Adipose tissue (tissue), 3 donors: ENCODE measurements around the gene WBP2. TPM values are rescaled to one million over a fixed set of nuclear protein-coding genes. Genes with fewer than 3 reads are reported as not detected.

ENCODE experiments used
- H3K27ac ChIP-seq: one replicate; pipeline ENCODE4 v1.5.1; 2013; ENCODE audit warnings: low read depth, low read length
- WGBS, 3 donors: extraction: QIAGEN DNeasy Blood & Tissue Kit; methylation state at CpG; one replicate each; pipeline ENCODE4 v1.1.7; 2013; 5-methylcytosine and 5-hydroxymethylcytosine counted together
- polyA plus RNA-seq, 3 donors: library from polyadenylated mRNA; stranded (reverse); fragments of 200-250 nt; gene quantifications; one replicate each; pipeline ENCODE4 v1.2.3, GENCODE V29; 2013
- donor health status: healthy with polysubstance abuse.
- donor health status: Bipolar disorder and iron deficiency.
- donor health status: healthy.

Gene WBP2
- polyA plus RNA-seq, 3 donors, result 85.0 to 162 (median 107) TPM

GRCh38 chr17:75824050-75824552 is 31.0 kb downstream of the WBP2 start:
- no peak overlapping the region for H3K27ac ChIP-seq
- WGBS, 3 donors, result 89 to 95% (median 89%) methylated on average over 13 of the region's 13 CpGs

- WGBS, 3 donors, result 84 to 89% (median 89%) methylated on average over 26 to 28 of the region's 28 CpGs
- no peak overlapping the region for H3K27ac ChIP-seq
Measured at GRCh38 chr17:75823257-75824041, 31.7 kb downstream of the WBP2 start.

GRCh38 chr17:75822800-75823166 is 32.4 kb downstream of the WBP2 start:
- H3K27ac ChIP-seq, result no peak overlapping the region
- WGBS, 3 donors, result 23 to 88% (median 80%) methylated on average over 3 of the region's 3 CpGs

GRCh38 chr17:75822119-75822799 is 32.9 kb downstream of the WBP2 start:
- H3K27ac ChIP-seq, result no peak overlapping the region
- 21 to 63% (median 62%) methylated on average over 18 of the region's 18 CpGs for WGBS, 3 donors

- H3K27ac ChIP-seq, result no peak overlapping the region
- 90 to 96% (median 94%) methylated on average over 7 of the region's 7 CpGs for WGBS, 3 donors
Measured at GRCh38 chr17:75821552-75821951, 33.6 kb downstream of the WBP2 start.

- 86 to 89% (median 88%) methylated on average over 21 of the region's 21 CpGs for WGBS, 3 donors
- H3K27ac ChIP-seq, result no peak overlapping the region
Measured at GRCh38 chr17:75820094-75821080, 34.7 kb downstream of the WBP2 start.

GRCh38 chr17:75819678-75820077 is 35.5 kb downstream of the WBP2 start:
- WGBS, 3 donors, result 87 to 91% (median 89%) methylated on average over 16 of the region's 16 CpGs
- no peak overlapping the region for H3K27ac ChIP-seq

- WGBS, 3 donors, result 88 to 90% (median 90%) methylated on average over 7 of the region's 7 CpGs
- H3K27ac ChIP-seq, result no peak overlapping the region
Measured at GRCh38 chr17:75819116-75819515, 36.0 kb downstream of the WBP2 start.

GRCh38 chr17:75818326-75818885 is 36.7 kb downstream of the WBP2 start:
- H3K27ac ChIP-seq, result no peak overlapping the region
- 94 to 97% (median 94%) methylated on average over 16 of the region's 16 CpGs for WGBS, 3 donors

GRCh38 chr17:75817571-75817970 is 37.6 kb downstream of the WBP2 start:
- no peak overlapping the region for H3K27ac ChIP-seq
- 82 to 94% (median 93%) methylated on average over 6 of the region's 6 CpGs for WGBS, 3 donors

- H3K27ac ChIP-seq, result no peak overlapping the region
- 84 to 92% (median 91%) methylated on average over 9 of the region's 9 CpGs for WGBS, 3 donors
Measured at GRCh38 chr17:75816693-75817092, 38.4 kb downstream of the WBP2 start.

GRCh38 chr17:75815399-75815798 is 39.7 kb downstream of the WBP2 start:
- WGBS, 3 donors, result 96 to 98% (median 98%) methylated on average over 3 of the region's 3 CpGs
- H3K27ac ChIP-seq, result no peak overlapping the region

- H3K27ac ChIP-seq, result no peak overlapping the region
- 90 to 94% (median 91%) methylated on average over 13 of the region's 13 CpGs for WGBS, 3 donors
Measured at GRCh38 chr17:75814900-75815373, 40.2 kb downstream of the WBP2 start.

GRCh38 chr17:75814021-75814395 is 41.1 kb downstream of the WBP2 start:
- WGBS, 3 donors, result 86 to 91% (median 88%) methylated on average over 6 of the region's 6 CpGs
- H3K27ac ChIP-seq, result no peak overlapping the region

- no peak overlapping the region for H3K27ac ChIP-seq
- 85 to 92% (median 86%) methylated on average over 24 of the region's 24 CpGs for WGBS, 3 donors
Measured at GRCh38 chr17:75813081-75814020, 41.8 kb downstream of the WBP2 start.

- 89 to 91% (median 89%) methylated on average over 27 of the region's 27 CpGs for WGBS, 3 donors
- H3K27ac ChIP-seq, result no peak overlapping the region
Measured at GRCh38 chr17:75812096-75813013, 42.8 kb downstream of the WBP2 start.
